Measurements from ENCODE around the gene C3orf20.

GRCh38 chr3:14772533-14773138 is 97.7 kb downstream of the C3orf20 start:
- TF ChIP-seq GATA2 (IDR thresholded peaks at IDR 0.05; ENCODE audit: low read depth, low read length) (no peak), GATA3 (IDR thresholded peaks at IDR 0.05; ENCODE audit: low read depth, low read length) (no peak)
